H9 (cell line): Measurements from ENCODE around the gene PDK4. TPM values are rescaled to one million over a fixed set of nuclear protein-coding genes. Genes with fewer than 3 reads are reported as not detected.

Experiments
- DNase-seq: peaks from one replicate; pipeline ENCODE4 v3.0.0-alpha.2; 2017
- H2AFZ ChIP-seq: one replicate; pipeline ENCODE4 v1.6.1; 2013; ENCODE audit warnings: mild to moderate bottlenecking, low read length, control low read depth, moderate library complexity
- H2AK5ac ChIP-seq: 2 replicates; pipeline ENCODE4 v1.6.1; 2013; ENCODE audit warnings: low read length, control low read depth, mixed read lengths; ENCODE audit not compliant: insufficient read length
- H2BK120ac ChIP-seq: one replicate; pipeline ENCODE4 v1.6.1; 2013; ENCODE audit warnings: low read depth, mild to moderate bottlenecking, low read length, control low read depth, inconsistent platforms; ENCODE audit not compliant: poor library complexity, severe bottlenecking
- H2BK12ac ChIP-seq: 2 replicates; pipeline ENCODE4 v1.6.1; 2013; ENCODE audit warnings: low read length, control low read depth, mixed read lengths, low read depth; ENCODE audit not compliant: insufficient read length
- H2BK15ac ChIP-seq: 2 replicates; pipeline ENCODE4 v1.6.1; 2013; ENCODE audit warnings: low read depth, low read length, control low read depth
- H2BK20ac ChIP-seq: one replicate; pipeline ENCODE4 v1.6.1; 2013; ENCODE audit warnings: low read depth, mild to moderate bottlenecking, low read length, control low read depth, inconsistent platforms; ENCODE audit not compliant: poor library complexity, severe bottlenecking
- H2BK5ac ChIP-seq: 2 replicates; pipeline ENCODE4 v1.6.1; 2013; ENCODE audit warnings: low read length, control low read depth, mixed read lengths; ENCODE audit not compliant: insufficient read length
- H3K14ac ChIP-seq: 2 replicates; pipeline ENCODE4 v1.6.1; 2013; ENCODE audit warnings: low read length, control low read depth; ENCODE audit not compliant: insufficient read depth
- H3K18ac ChIP-seq: 2 replicates; pipeline ENCODE4 v1.6.1; 2013; ENCODE audit warnings: low read depth, mild to moderate bottlenecking, mixed read lengths, low read length, control low read depth; ENCODE audit not compliant: insufficient read length
- H3K23ac ChIP-seq: 2 replicates; pipeline ENCODE4 v1.6.1; 2013; ENCODE audit warnings: low read length, control low read depth, mixed read lengths, low read depth; ENCODE audit not compliant: insufficient read length
- H3K23me2 ChIP-seq: 2 replicates; pipeline ENCODE4 v1.6.1; 2013; ENCODE audit warnings: low read depth, mild to moderate bottlenecking, mixed read lengths, low read length, control low read depth; ENCODE audit not compliant: insufficient read length, poor library complexity, severe bottlenecking
- H3K27ac ChIP-seq: 2 replicates; pipeline ENCODE4 v1.5.1; 2013; ENCODE audit warnings: low read length, control low read depth, mixed read lengths, low read depth; ENCODE audit not compliant: insufficient read length
- H3K27me3 ChIP-seq: 2 replicates; pipeline ENCODE4 v1.6.1; 2013; ENCODE audit warnings: low read length, control low read depth, inconsistent platforms; ENCODE audit not compliant: insufficient read depth
- H3K4ac ChIP-seq: 2 replicates; pipeline ENCODE4 v1.6.1; 2013; ENCODE audit warnings: low read depth, mild to moderate bottlenecking, control low read depth, inconsistent platforms, low read length, moderate library complexity
- H3K4me1 ChIP-seq: 2 replicates; pipeline ENCODE4 v1.6.1; 2013; ENCODE audit warnings: low read length, control low read depth, inconsistent platforms; ENCODE audit not compliant: insufficient read depth
- H3K4me2 ChIP-seq: 2 replicates; pipeline ENCODE4 v1.6.1; 2013; ENCODE audit warnings: low read length, control low read depth, mixed read lengths; ENCODE audit not compliant: insufficient read length, insufficient read depth
- H3K56ac ChIP-seq: 2 replicates; pipeline ENCODE4 v1.6.1; 2013; ENCODE audit warnings: low read depth, mild to moderate bottlenecking, mixed read lengths, low read length, control low read depth; ENCODE audit not compliant: insufficient read length
- H3K79me1 ChIP-seq: 2 replicates; pipeline ENCODE4 v1.6.1; 2013; ENCODE audit warnings: low read depth, mild to moderate bottlenecking, moderate library complexity, low read length, control low read depth, inconsistent platforms; ENCODE audit not compliant: insufficient read depth, poor library complexity, severe bottlenecking
- H3K79me2 ChIP-seq: 2 replicates; pipeline ENCODE4 v1.6.1; 2013; ENCODE audit warnings: low read length, control low read depth, inconsistent platforms; ENCODE audit not compliant: insufficient read depth
- H3K9ac ChIP-seq: 2 replicates; pipeline ENCODE4 v1.6.1; 2013; ENCODE audit warnings: low read length, control low read depth, mixed read lengths; ENCODE audit not compliant: insufficient read length; ENCODE audit errors: extremely low read depth
- H3K9me3 ChIP-seq: one replicate; pipeline ENCODE4 v1.6.1; 2013; ENCODE audit warnings: low read depth, low read length, inconsistent platforms; ENCODE audit not compliant: control insufficient read depth
- H3T11ph ChIP-seq: one replicate; pipeline ENCODE4 v1.6.1; 2013; ENCODE audit warnings: mild to moderate bottlenecking, low read length, control low read depth, inconsistent platforms
- H4K20me1 ChIP-seq: one replicate; pipeline ENCODE4 v1.6.1; 2013; ENCODE audit not compliant: control insufficient read depth, insufficient read length, insufficient read depth
- H4K5ac ChIP-seq: 2 replicates; pipeline ENCODE4 v1.6.1; 2013; ENCODE audit warnings: low read depth, mild to moderate bottlenecking, mixed read lengths, low read length, control low read depth; ENCODE audit not compliant: insufficient read length
- H4K8ac ChIP-seq: replicated peaks from 2 replicates; pipeline ENCODE4 v1.6.1; 2013; ENCODE audit warnings: low read length, control low read depth, mixed read lengths, low read depth; ENCODE audit not compliant: insufficient read length
- H4K91ac ChIP-seq: 2 replicates; pipeline ENCODE4 v1.6.1; 2013; ENCODE audit warnings: low read depth, mild to moderate bottlenecking, moderate library complexity, mixed read lengths, low read length, control low read depth; ENCODE audit not compliant: insufficient read length
- H3K27ac Mint-ChIP-seq, 3 experiments: 2 replicates in 2 of 3; 3 replicates in 1 of 3; pipeline ENCODE4 v1.8.0; 2020 to 2021; ENCODE audit warnings: mixed read lengths in 3 of 3, mild to moderate bottlenecking in 1 of 3, moderate library complexity in 1 of 3
- H3K27me3 Mint-ChIP-seq: 2 replicates; pipeline ENCODE4 v1.8.0; 2021; ENCODE audit warnings: low read depth, mild to moderate bottlenecking, moderate library complexity, mixed read lengths
- H3K36me3 Mint-ChIP-seq, 3 experiments: 2 replicates in 2 of 3; 3 replicates in 1 of 3; pipeline ENCODE4 v1.8.0; 2020 to 2021; ENCODE audit warnings: low read depth in 3 of 3, mixed read lengths in 3 of 3; ENCODE audit not compliant: insufficient read depth in 1 of 3
- H3K4me1 Mint-ChIP-seq, 2 experiments: 2 replicates each; pipeline ENCODE4 v1.8.0; 2020; ENCODE audit warnings: mixed read lengths in 2 of 2
- H3K4me3 Mint-ChIP-seq, 2 experiments: 2 replicates in 1 of 2; 3 replicates in 1 of 2; pipeline ENCODE4 v1.8.0; 2020 to 2021; ENCODE audit warnings: mild to moderate bottlenecking in 2 of 2, mixed read lengths in 2 of 2, moderate library complexity in 1 of 2
- H3K9me3 Mint-ChIP-seq, 2 experiments: 2 replicates in 1 of 2; 3 replicates in 1 of 2; pipeline ENCODE4 v1.8.0; 2020; ENCODE audit warnings: mild to moderate bottlenecking in 2 of 2, mixed read lengths in 2 of 2, moderate library complexity in 1 of 2
- WGBS: extraction: QIAGEN DNeasy Blood & Tissue Kit; methylation state at CpG from one replicate; pipeline ENCODE4 v1.1.7; 2013; ENCODE audit warnings: missing lambda C conversion rate, low lambda C conversion rate, mixed read lengths; ENCODE audit not compliant: insufficient read length; ENCODE audit errors: extremely low coverage; 5-methylcytosine and 5-hydroxymethylcytosine counted together
- total RNA-seq: library from RNA; stranded (reverse); gene quantifications from 2 replicates; pipeline ENCODE4 v1.2.1, GENCODE V29; 2021
- TF ChIP-seq, protein P1 (sequence below): fragments of 200-600 bp; sonication (generic); conservative IDR thresholded peaks from 3 replicates; pipeline ENCODE4 v1.8.0; 2021; ENCODE audit warnings: antibody characterized with exemption, mild to moderate bottlenecking

PDK4 gene
- total RNA-seq, 1 experiment from 2014 or later = not detected

DNA sequence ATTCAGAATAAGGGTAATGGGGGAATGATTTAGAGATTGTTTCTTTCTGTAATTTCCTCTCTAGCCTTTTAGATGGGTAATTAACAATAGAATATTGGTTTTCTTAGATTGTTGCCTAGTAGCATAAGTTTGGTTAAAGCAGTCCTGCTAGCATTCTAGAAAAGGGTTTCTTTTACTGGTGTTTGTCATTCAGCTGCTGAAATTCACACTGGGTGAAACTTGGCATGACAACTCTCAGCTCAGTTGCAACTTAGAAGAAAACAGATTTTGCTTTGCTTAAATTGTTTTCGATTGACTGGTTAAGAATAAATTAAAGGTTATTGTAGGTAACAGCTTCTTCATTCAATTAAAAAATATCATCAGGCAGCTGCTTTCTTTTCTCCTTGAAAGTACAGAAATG is 25.1 kb upstream of the PDK4 start:
- peaks cover 12% of the 10 kb centered on the region for H3K27me3 Mint-ChIP-seq
- Histone ChIP-seq H3K4me2 (no peak overlapping the region), H3K79me1 (no peaks in the 10 kb centered on the region), H2BK120ac (no peak overlapping the region), H3K18ac (no peak overlapping the region), H2BK12ac (no peak overlapping the region), H4K20me1 (no peaks in the 10 kb centered on the region), H3K79me2 (no peaks in the 10 kb centered on the region), H3K23ac (no peak overlapping the region), H3K9ac (no peak overlapping the region), H4K8ac (no peak overlapping the region), H2BK15ac (no peak overlapping the region), H3K56ac (no peak overlapping the region), H2AK5ac (no peak overlapping the region), H3K9me3 (no peaks in the 10 kb centered on the region), H3K23me2 (no peaks in the 10 kb centered on the region), H3K27ac (no peak overlapping the region), H2BK20ac (no peak overlapping the region), H3K14ac (no peak overlapping the region), H2AFZ (no peak overlapping the region), H4K91ac (no peak overlapping the region), H2BK5ac (no peak overlapping the region), H3T11ph (no peak overlapping the region), H4K5ac (no peak overlapping the region), H3K27me3 (no peaks in the 10 kb centered on the region), H3K4ac (no peak overlapping the region), H3K4me1 (no peaks in the 10 kb centered on the region)
- WGBS = no CpG with 5 or more reads among the region's 1 CpG
- H3K4me3 Mint-ChIP-seq = no peak overlapping the region
- TF ChIP-seq, protein P1, sequence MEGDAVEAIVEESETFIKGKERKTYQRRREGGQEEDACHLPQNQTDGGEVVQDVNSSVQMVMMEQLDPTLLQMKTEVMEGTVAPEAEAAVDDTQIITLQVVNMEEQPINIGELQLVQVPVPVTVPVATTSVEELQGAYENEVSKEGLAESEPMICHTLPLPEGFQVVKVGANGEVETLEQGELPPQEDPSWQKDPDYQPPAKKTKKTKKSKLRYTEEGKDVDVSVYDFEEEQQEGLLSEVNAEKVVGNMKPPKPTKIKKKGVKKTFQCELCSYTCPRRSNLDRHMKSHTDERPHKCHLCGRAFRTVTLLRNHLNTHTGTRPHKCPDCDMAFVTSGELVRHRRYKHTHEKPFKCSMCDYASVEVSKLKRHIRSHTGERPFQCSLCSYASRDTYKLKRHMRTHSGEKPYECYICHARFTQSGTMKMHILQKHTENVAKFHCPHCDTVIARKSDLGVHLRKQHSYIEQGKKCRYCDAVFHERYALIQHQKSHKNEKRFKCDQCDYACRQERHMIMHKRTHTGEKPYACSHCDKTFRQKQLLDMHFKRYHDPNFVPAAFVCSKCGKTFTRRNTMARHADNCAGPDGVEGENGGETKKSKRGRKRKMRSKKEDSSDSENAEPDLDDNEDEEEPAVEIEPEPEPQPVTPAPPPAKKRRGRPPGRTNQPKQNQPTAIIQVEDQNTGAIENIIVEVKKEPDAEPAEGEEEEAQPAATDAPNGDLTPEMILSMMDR = no peak
- no peaks in the 10 kb centered on the region for H3K36me3 Mint-ChIP-seq
- H3K4me1 Mint-ChIP-seq = no peaks in the 10 kb centered on the region
- no peaks in the 10 kb centered on the region for H3K9me3 Mint-ChIP-seq
- no peak overlapping the region for H3K27ac Mint-ChIP-seq
- DNase-seq = no peak
